ENCODE results near the gene CBX4. TPM values are rescaled to one million over a fixed set of nuclear protein-coding genes. Genes with fewer than 3 reads are reported as not detected.

Gene CBX4
- total and polyA plus RNA-seq, 2 of the 13 experiments (the other 11 are each of a cell fraction or from before 2014, with no cell fraction given), result 25.8 to 50.8 TPM

DNA sequence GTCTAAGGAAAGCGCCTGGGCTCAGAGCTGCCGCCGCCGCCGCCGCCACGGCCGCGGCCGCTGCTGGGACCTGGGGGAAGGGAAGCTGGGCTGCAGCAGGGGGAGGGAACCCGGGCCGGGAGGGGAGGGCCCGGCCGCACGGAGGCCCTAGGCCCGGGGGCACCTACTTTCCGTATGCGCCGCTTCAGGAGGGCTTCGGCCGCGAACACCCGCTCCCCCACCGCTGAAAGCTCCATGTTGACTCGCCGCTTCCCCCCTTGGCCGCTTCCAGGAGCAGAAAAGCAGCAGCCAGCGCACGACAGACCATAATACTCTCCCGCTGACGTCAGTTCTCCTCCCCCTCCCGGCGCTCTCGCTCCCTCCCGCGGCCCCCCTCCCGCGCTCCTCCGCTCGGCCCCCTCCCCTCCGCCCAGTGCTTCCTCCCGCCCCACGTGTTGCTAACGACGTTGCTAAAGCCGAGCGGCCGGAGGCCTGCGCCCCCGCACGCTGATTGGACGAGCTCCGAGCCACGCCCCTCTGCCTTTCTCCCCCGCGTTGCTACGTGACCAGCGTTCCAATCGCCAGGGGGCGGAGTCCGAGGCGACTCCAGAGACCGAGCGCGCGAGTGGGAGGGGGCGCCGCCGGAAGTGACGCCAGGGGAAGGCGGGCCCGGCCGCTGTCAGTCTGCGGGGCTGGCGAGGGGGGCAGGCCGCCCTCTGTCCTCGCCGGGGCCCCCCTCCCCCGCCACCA lies 42.3 kb downstream of the CBX4 start, which contains the start of gene CBX8 (continued):
- TF ChIP-seq ISX (CRISPR knock-in tag; conservative IDR thresholded peaks at IDR 0.05), result no peak
- TF ChIP-seq SP1 (IDR thresholded peaks at IDR 0.05), result peak; percentile 67; the same call in 1 of the 2 replicates
- peak; percentile 90 for TF ChIP-seq SP1 (CRISPR knock-in tag; IDR thresholded peaks at IDR 0.05)
- TF ChIP-seq, protein P1, sequence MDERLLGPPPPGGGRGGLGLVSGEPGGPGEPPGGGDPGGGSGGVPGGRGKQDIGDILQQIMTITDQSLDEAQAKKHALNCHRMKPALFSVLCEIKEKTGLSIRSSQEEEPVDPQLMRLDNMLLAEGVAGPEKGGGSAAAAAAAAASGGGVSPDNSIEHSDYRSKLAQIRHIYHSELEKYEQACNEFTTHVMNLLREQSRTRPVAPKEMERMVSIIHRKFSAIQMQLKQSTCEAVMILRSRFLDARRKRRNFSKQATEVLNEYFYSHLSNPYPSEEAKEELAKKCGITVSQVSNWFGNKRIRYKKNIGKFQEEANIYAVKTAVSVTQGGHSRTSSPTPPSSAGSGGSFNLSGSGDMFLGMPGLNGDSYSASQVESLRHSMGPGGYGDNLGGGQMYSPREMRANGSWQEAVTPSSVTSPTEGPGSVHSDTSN (CRISPR knock-in tag; IDR thresholded peaks at IDR 0.05), result peak; percentile 90
- no peak for TF ChIP-seq ZBTB46 (CRISPR knock-in tag; IDR thresholded peaks at IDR 0.05; ENCODE audit: borderline replicate concordance)
- no peak for TF ChIP-seq TCF7L2 (IDR thresholded peaks at IDR 0.05; ENCODE audit: low read depth, low read length)
- no peak for TF ChIP-seq RORA (CRISPR knock-in tag; IDR thresholded peaks at IDR 0.05)
- TF ChIP-seq NCOR1 (IDR thresholded peaks at IDR 0.05; ENCODE audit: borderline replicate concordance, low read length), result no peak
- TF ChIP-seq PAXIP1 (CRISPR knock-in tag; conservative IDR thresholded peaks at IDR 0.05), result peak; percentile 74
- TF ChIP-seq SOX13 (IDR thresholded peaks at IDR 0.05), result no peak
- peak in 1 of 2 experiments; percentile 48; a peak in 1 of 4 replicates for TF ChIP-seq SOX13 (CRISPR knock-in tag; conservative IDR thresholded peaks at IDR 0.05 in 1 of 2, IDR thresholded peaks at IDR 0.05 in 1 of 2)
- TF ChIP-seq, protein P2, sequence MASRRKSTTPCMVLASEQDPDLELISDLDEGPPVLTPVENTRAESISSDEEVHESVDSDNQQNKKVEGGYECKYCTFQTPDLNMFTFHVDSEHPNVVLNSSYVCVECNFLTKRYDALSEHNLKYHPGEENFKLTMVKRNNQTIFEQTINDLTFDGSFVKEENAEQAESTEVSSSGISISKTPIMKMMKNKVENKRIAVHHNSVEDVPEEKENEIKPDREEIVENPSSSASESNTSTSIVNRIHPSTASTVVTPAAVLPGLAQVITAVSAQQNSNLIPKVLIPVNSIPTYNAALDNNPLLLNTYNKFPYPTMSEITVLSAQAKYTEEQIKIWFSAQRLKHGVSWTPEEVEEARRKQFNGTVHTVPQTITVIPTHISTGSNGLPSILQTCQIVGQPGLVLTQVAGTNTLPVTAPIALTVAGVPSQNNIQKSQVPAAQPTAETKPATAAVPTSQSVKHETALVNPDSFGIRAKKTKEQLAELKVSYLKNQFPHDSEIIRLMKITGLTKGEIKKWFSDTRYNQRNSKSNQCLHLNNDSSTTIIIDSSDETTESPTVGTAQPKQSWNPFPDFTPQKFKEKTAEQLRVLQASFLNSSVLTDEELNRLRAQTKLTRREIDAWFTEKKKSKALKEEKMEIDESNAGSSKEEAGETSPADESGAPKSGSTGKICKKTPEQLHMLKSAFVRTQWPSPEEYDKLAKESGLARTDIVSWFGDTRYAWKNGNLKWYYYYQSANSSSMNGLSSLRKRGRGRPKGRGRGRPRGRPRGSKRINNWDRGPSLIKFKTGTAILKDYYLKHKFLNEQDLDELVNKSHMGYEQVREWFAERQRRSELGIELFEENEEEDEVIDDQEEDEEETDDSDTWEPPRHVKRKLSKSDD (CRISPR knock-in tag; IDR thresholded peaks at IDR 0.05; ENCODE audit: low read depth), result peak; percentile 33; the same call in 1 of the 2 replicates
- TF ChIP-seq HINFP (CRISPR knock-in tag; IDR thresholded peaks at IDR 0.05; ENCODE audit: low read depth), result no peak
- no peak for TF ChIP-seq ZNF530 (CRISPR knock-in tag; IDR thresholded peaks at IDR 0.05; ENCODE audit: low read depth)
- no peak for TF ChIP-seq TGIF2 (CRISPR knock-in tag; IDR thresholded peaks at IDR 0.05)
- TF ChIP-seq, protein P3, sequence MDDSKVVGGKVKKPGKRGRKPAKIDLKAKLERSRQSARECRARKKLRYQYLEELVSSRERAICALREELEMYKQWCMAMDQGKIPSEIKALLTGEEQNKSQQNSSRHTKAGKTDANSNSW (CRISPR knock-in tag; IDR thresholded peaks at IDR 0.05; ENCODE audit: borderline replicate concordance), result no peak
